OCI-LY1 (cell line): ENCODE data around the gene SEL1L3.

Experiments
- EZH2 ChIP-seq: fragments of 200-600 bp; sonication (generic), shearing (Covaris generic); IDR thresholded peaks from 2 replicates; pipeline ENCODE4 v1.8.0; 2017; ENCODE audit warnings: borderline replicate concordance, mixed run types, mild to moderate bottlenecking, antibody characterized with exemption, low read length, moderate library complexity, mixed read lengths
- TF ChIP-seq, protein P1 (sequence below): fragments of 200-600 bp; sonication (generic), shearing (Covaris generic); IDR thresholded peaks from 2 replicates; pipeline ENCODE4 v1.5.1; 2017; ENCODE audit warnings: mild to moderate bottlenecking, antibody characterized with exemption, low read length, moderate library complexity, mixed read lengths

DNA sequence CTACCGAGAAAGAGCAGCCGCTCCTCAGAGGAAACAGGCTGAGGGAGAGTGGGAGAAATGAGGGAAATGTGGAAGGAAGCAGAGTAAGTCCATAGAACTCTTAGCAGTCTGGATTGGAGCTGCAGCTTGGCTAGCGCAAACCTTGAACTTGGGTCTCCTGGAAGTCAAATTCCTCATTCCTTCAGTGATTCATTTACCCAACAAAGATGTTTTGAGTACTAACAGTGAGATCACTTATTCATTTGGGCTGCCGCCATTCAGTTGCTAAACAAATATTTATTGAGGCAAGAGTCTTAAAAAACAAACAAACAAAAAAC lies 51.5 kb downstream of the SEL1L3 start:
- TF ChIP-seq EZH2: no peak
- TF ChIP-seq, protein P1, sequence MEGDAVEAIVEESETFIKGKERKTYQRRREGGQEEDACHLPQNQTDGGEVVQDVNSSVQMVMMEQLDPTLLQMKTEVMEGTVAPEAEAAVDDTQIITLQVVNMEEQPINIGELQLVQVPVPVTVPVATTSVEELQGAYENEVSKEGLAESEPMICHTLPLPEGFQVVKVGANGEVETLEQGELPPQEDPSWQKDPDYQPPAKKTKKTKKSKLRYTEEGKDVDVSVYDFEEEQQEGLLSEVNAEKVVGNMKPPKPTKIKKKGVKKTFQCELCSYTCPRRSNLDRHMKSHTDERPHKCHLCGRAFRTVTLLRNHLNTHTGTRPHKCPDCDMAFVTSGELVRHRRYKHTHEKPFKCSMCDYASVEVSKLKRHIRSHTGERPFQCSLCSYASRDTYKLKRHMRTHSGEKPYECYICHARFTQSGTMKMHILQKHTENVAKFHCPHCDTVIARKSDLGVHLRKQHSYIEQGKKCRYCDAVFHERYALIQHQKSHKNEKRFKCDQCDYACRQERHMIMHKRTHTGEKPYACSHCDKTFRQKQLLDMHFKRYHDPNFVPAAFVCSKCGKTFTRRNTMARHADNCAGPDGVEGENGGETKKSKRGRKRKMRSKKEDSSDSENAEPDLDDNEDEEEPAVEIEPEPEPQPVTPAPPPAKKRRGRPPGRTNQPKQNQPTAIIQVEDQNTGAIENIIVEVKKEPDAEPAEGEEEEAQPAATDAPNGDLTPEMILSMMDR: no peak
